OCI-LY7 (cell line): Measurements from ENCODE around the gene SUGP2. TPM values are rescaled to one million over a fixed set of nuclear protein-coding genes. Genes with fewer than 3 reads are reported as not detected.

Experiments used
- BruUV-seq: library from RNA; stranded (reverse); fragments of 400-500 nt; replicated peaks from 2 replicates; lab custom pipeline; 2021; lab: Mats Ljungman, UMichigan
- CTCF ChIA-PET: fragments of 300-600 bp; sonication (Branson Sonifier 250); formaldehyde crosslinking; loops from one replicate; lab custom pipeline; 2022; ENCODE audit warnings: antibody characterized with exemption; ENCODE audit not compliant: unreplicated experiment; lab: Charles Lee
- POLR2A ChIA-PET: fragments of 300-600 bp; sonication (Branson Sonifier 250); formaldehyde crosslinking; loops from one replicate; lab custom pipeline; 2022; ENCODE audit warnings: antibody characterized with exemption; lab: Charles Lee
- DNase-seq: peaks from one replicate; pipeline ENCODE4 v3.0.0-alpha.2; 2015; ENCODE audit warnings: low spot score
- H2AFZ ChIP-seq: fragments of 200-600 bp; sonication (generic), shearing (Covaris generic); 2 replicates; pipeline ENCODE4 v1.6.1; 2014; ENCODE audit warnings: mild to moderate bottlenecking, antibody characterized with exemption, low read length, moderate library complexity
- H3K27ac ChIP-seq: fragments of 200-600 bp; sonication (generic); 2 replicates; pipeline ENCODE4 v1.5.1; 2014; ENCODE audit warnings: mixed run types, low read depth, mild to moderate bottlenecking, moderate library complexity, low read length, inconsistent platforms; ENCODE audit not compliant: poor library complexity, severe bottlenecking
- H3K36me3 ChIP-seq: fragments of 200-600 bp; sonication (generic); 2 replicates; pipeline ENCODE4 v1.6.1; 2014; ENCODE audit warnings: mild to moderate bottlenecking, antibody characterized with exemption, low read length, moderate library complexity, mixed read lengths; ENCODE audit not compliant: insufficient read depth
- H3K4me1 ChIP-seq: fragments of 200-600 bp; sonication (generic); 2 replicates; pipeline ENCODE4 v1.5.1; 2014; ENCODE audit warnings: mild to moderate bottlenecking, low read length; ENCODE audit not compliant: insufficient read depth, poor library complexity, severe bottlenecking
- H3K4me2 ChIP-seq: fragments of 200-600 bp; sonication (generic); 2 replicates; pipeline ENCODE4 v1.6.1; 2014; ENCODE audit warnings: mild to moderate bottlenecking, low read length
- H3K4me3 ChIP-seq: fragments of 200-600 bp; sonication (generic); 2 replicates; pipeline ENCODE4 v1.5.1; 2014; ENCODE audit warnings: mild to moderate bottlenecking, low read depth, low read length; ENCODE audit not compliant: poor library complexity, severe bottlenecking
- H3K79me2 ChIP-seq: fragments of 200-600 bp; sonication (generic); 2 replicates; pipeline ENCODE4 v1.6.1; 2016; ENCODE audit warnings: low read depth, mild to moderate bottlenecking, low read length, moderate library complexity, mixed read lengths; ENCODE audit not compliant: insufficient read depth
- H3K9me2 ChIP-seq: fragments of 200-600 bp; sonication (generic); 2 replicates; pipeline ENCODE4 v1.6.1; 2016; ENCODE audit warnings: mild to moderate bottlenecking, low read length, mixed read lengths; ENCODE audit not compliant: insufficient read depth
- H3K9me3 ChIP-seq: fragments of 200-600 bp; sonication (generic); 2 replicates; pipeline ENCODE4 v1.6.1; 2014; ENCODE audit warnings: mild to moderate bottlenecking, mixed run types, low read length, mixed read lengths
- H4K20me1 ChIP-seq: fragments of 200-600 bp; sonication (generic); 2 replicates; pipeline ENCODE4 v1.6.1; 2014; ENCODE audit warnings: mild to moderate bottlenecking, antibody characterized with exemption, low read length, moderate library complexity, mixed read lengths; ENCODE audit not compliant: insufficient read depth
- CTCF ChIP-seq: fragments of 200-600 bp; sonication (generic); conservative IDR thresholded peaks from 2 replicates; pipeline ENCODE4 v1.5.1; 2014; ENCODE audit warnings: mild to moderate bottlenecking, antibody characterized with exemption, low read length, moderate library complexity, mixed read lengths
- EZH2phosphoT487 ChIP-seq: fragments of 200-600 bp; sonication (generic); IDR thresholded peaks from 2 replicates; pipeline ENCODE4 v1.6.1; 2018; ENCODE audit warnings: low read depth, borderline replicate concordance, mild to moderate bottlenecking, mixed run types, antibody characterized with exemption, low read length, moderate library complexity, mixed read lengths
- intact Hi-C: fragments of 100-400 bp; cut with micrococcal nuclease; formaldehyde crosslinking; loops from one replicate; pipeline ENCODE4 v1.10.0; 2022; ENCODE audit not compliant: unreplicated experiment
- total RNA-seq, 2 experiments: library from RNA; depleted of rRNA in 1 of 2; stranded (reverse); fragments of >200 nt in 1 of 2; shearing (Covaris generic) in 1 of 2; gene quantifications; 2 replicates each; pipeline ENCODE4 v1.2.3, GENCODE V29; 2014 to 2022

SUGP2 gene
- total RNA-seq, 2 experiments from 2014 or later: 111 to 229 TPM

DNA sequence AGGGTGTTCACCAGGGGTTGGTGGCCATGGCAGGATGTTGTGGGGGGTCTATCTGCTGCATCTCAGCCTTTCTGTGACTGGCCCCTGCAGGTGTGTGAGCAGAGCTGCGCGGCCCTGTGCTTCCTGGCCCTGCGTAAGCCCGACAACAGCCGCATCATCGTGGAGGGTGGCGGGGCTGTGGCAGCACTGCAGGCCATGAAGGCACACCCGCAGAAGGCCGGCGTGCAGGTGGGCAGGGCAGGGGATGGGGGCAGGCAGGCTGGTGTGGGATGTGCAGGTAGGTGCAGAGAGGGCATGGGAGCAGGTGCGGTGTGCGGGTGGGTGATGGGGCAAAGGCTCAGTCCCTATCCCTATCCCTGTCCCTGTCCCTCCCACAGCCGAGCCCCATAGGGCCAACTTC lies 22.4 kb upstream of the SUGP2 start:
- no peak overlapping the region for H3K4me3 ChIP-seq
- intact Hi-C loops: no loop called here
- H3K9me3 ChIP-seq: no peaks in the 10 kb centered on the region
- H2AFZ ChIP-seq: no peak overlapping the region
- H3K4me1 ChIP-seq: no peaks in the 10 kb centered on the region
- H4K20me1 ChIP-seq: no peaks in the 10 kb centered on the region
- H3K79me2 ChIP-seq: no peaks in the 10 kb centered on the region
- ChIA-PET CTCF (no interaction called here), POLR2A (no interaction called here)
- TF ChIP-seq CTCF: no peak
- TF ChIP-seq EZH2phosphoT487: no peak
- H3K36me3 ChIP-seq: peaks cover 90% of the 10 kb centered on the region
- no peaks in the 10 kb centered on the region for H3K9me2 ChIP-seq
- H3K27ac ChIP-seq: no peak overlapping the region
- BruUV-seq: no TSS peak
- DNase-seq: no peak
- no peak overlapping the region for H3K4me2 ChIP-seq

- intact Hi-C loops: no loop called here
- TF ChIP-seq EZH2phosphoT487 (no peak), CTCF (no peak)
- BruUV-seq: no TSS peak
- POLR2A ChIA-PET: no interaction called here
- Histone ChIP-seq H3K9me3 (no peaks in the 10 kb centered on the region), H3K4me3 (no peak overlapping the region), H3K9me2 (no peaks in the 10 kb centered on the region), H3K4me2 (no peak overlapping the region), H3K36me3 (peaks cover 94% of the 10 kb centered on the region), H3K4me1 (no peaks in the 10 kb centered on the region), H2AFZ (no peak overlapping the region), H3K27ac (no peak overlapping the region), H3K79me2 (no peaks in the 10 kb centered on the region), H4K20me1 (no peaks in the 10 kb centered on the region)
- DNase-seq: no peak
- CTCF ChIA-PET: interaction anchor here (0.8 kb wide), 1 partner anchor 120 kb away, joined by 4 read pairs; no protein-coding TSS in a partner anchor
Observed at GRCh38 chr19:19054939-19055440, 21.7 kb upstream of the SUGP2 start.

GRCh38 chr19:19054315-19054938 lies 21.1 kb upstream of the SUGP2 start:
- ChIA-PET CTCF (interaction anchor here (0.8 kb wide), 1 partner anchor 121 kb away, joined by 4 read pairs; no protein-coding TSS in a partner anchor), POLR2A (no interaction called here)
- no peak overlapping the region for H2AFZ ChIP-seq
- H3K79me2 ChIP-seq: no peaks in the 10 kb centered on the region
- peaks cover 92% of the 10 kb centered on the region for H3K36me3 ChIP-seq
- no peak for TF ChIP-seq EZH2phosphoT487
- TF ChIP-seq CTCF: no peak
- H3K9me3 ChIP-seq: no peaks in the 10 kb centered on the region
- H3K4me2 ChIP-seq: no peak overlapping the region
- H3K4me3 ChIP-seq: no peak overlapping the region
- no peak overlapping the region for H3K27ac ChIP-seq
- H3K9me2 ChIP-seq: no peaks in the 10 kb centered on the region
- no peaks in the 10 kb centered on the region for H3K4me1 ChIP-seq
- no peak for DNase-seq
- no peaks in the 10 kb centered on the region for H4K20me1 ChIP-seq
- no TSS peak for BruUV-seq
- intact Hi-C loops: no loop called here
